Stomach smooth muscle (tissue), 2 donors: ENCODE results near the gene SLC31A1.
"Not testable (repeated sequence)": the region's sequence is repeated elsewhere in the genome, so short reads cannot be mapped to it uniquely, and the experiment has no call there.

Experiments
- H3K27ac ChIP-seq: one replicate; pipeline ENCODE4 v1.7.0; 2013; ENCODE audit warnings: mild to moderate bottlenecking, low read length, inconsistent platforms
- H3K27me3 ChIP-seq, 2 donors: one replicate each; pipeline ENCODE4 v1.7.0; 2013; ENCODE audit warnings: low read length in 2 of 2; ENCODE audit not compliant: insufficient read depth in 2 of 2, control insufficient read depth in 1 of 2
- H3K36me3 ChIP-seq, 2 donors: one replicate each; pipeline ENCODE4 v1.7.0; 2013; ENCODE audit warnings: low read length in 2 of 2; ENCODE audit not compliant: control insufficient read depth in 2 of 2, insufficient read depth in 2 of 2
- H3K4me1 ChIP-seq: one replicate; pipeline ENCODE4 v1.7.0; 2013; ENCODE audit warnings: low read length; ENCODE audit not compliant: control insufficient read depth, insufficient read depth
- H3K4me3 ChIP-seq, 2 donors: one replicate each; pipeline ENCODE4 v1.7.0; 2013; ENCODE audit warnings: low read length in 2 of 2
- H3K9ac ChIP-seq, 2 donors: one replicate each; pipeline ENCODE4 v1.7.0; 2013; ENCODE audit warnings: low read length in 2 of 2, mild to moderate bottlenecking in 1 of 2
- H3K9me3 ChIP-seq, 2 donors: one replicate each; pipeline ENCODE4 v1.7.0; 2013; ENCODE audit warnings: low read length in 2 of 2; ENCODE audit not compliant: control insufficient read depth in 2 of 2
- donor health status: healthy.
- donor health status: Pancreatic carcinoma.

SLC31A1 gene

DNA sequence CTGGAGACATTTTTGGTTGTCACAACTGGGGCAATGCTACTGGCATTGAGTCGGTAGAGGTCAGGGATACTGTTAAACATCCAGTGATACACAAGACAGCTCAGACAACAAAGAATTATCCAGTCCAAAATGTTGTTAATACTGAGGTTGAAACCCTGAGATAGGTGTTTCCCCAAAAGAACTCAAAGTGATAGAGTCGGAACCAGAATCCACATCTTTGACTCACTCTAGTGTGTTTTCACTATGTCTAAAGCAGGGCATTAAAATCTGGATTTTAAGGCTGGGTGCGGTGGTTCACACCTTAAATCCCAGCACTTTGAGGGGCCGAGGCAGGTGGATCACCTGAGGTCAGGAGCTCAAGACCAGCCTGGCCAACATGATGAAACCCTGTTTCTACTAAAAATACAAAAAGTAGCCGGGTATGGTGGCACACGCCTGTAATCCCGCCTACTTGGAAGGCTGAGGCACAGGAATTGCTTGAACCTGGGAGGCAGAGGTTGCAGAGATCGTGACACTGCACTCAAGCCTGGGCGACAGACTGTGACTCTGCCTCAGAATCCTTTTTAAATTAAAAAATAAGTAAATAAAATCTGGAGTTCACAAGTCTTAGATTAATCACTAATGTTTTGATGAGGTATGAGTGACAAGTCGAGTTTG lies 17.0 kb downstream of the SLC31A1 start:
- H3K27me3 ChIP-seq, result no peaks in the 10 kb centered on the region
- no peaks in the 10 kb centered on the region for H3K9me3 ChIP-seq
- H3K9ac ChIP-seq, result no peak overlapping the region
- H3K36me3 ChIP-seq, result no peaks in the 10 kb centered on the region
- H3K4me3 ChIP-seq, result no peak overlapping the region
- no peak overlapping the region for H3K27ac ChIP-seq
- H3K4me1 ChIP-seq, result no peaks in the 10 kb centered on the region

DNA sequence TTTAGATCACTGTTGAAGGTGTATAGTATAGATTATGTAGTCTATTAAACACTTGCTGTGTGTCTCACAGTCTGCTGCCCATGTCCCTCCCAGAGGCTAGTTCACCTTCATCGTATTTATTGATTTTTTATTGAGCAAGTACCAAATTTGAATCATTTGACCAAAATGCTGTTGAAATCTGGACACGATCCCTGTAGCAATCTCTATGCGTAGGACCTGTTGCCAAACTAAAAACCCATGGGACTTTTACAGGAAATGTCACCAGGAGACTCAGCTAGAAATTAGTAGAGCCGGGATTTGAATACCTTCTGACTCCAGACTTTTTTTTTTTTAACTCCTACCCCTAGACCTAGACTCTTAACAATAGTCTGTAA lies 17.5 kb downstream of the SLC31A1 start:
- H3K4me1 ChIP-seq, result no peaks in the 10 kb centered on the region
- H3K9ac ChIP-seq, result no peak overlapping the region
- no peaks in the 10 kb centered on the region for H3K27me3 ChIP-seq
- no peak overlapping the region for H3K27ac ChIP-seq
- no peak overlapping the region for H3K4me3 ChIP-seq
- H3K36me3 ChIP-seq, result no peaks in the 10 kb centered on the region
- H3K9me3 ChIP-seq, result no peaks in the 10 kb centered on the region

- H3K4me1 ChIP-seq, result no peaks in the 10 kb centered on the region
- H3K9me3 ChIP-seq, result no peaks in the 10 kb centered on the region
- no peak overlapping the region for H3K9ac ChIP-seq
- H3K4me3 ChIP-seq, result no peak overlapping the region
- H3K36me3 ChIP-seq, result no peaks in the 10 kb centered on the region
- no peaks in the 10 kb centered on the region for H3K27me3 ChIP-seq
- H3K27ac ChIP-seq, result no peak overlapping the region
Measured at GRCh38 chr9:113241161-113241560, 19.8 kb downstream of the SLC31A1 start.

DNA sequence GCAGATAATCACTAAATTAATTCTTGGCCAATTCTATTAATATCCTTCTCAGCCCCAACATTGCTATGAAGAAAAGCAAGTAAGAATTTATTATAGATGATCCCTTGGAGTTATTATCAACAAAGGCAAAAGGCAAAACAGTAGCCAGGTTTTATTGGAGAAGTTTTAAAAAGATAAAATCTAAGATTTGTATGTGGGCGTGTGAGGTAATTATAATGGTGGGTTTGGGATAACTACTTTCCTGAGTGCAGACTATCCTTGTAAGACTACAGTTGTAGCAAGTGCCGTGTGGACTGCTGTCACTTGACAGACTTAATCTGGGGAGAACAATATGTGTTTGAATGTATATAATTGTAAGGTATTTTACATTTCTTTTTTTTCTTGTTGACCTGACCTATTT lies 23.2 kb downstream of the SLC31A1 start:
- Histone ChIP-seq H3K9ac (no peak overlapping the region), H3K36me3 (no peaks in the 10 kb centered on the region), H3K27ac (no peak overlapping the region)

GRCh38 chr9:113245894-113246293 lies 24.6 kb downstream of the SLC31A1 start:
- H3K4me1 ChIP-seq, result no peaks in the 10 kb centered on the region
- no peaks in the 10 kb centered on the region for H3K9me3 ChIP-seq

More for the DNA sequence above, 23.2 kb downstream of the SLC31A1 start:
- no peaks in the 10 kb centered on the region for H3K4me1 ChIP-seq
- no peak overlapping the region for H3K4me3 ChIP-seq
- H3K9me3 ChIP-seq, result no peaks in the 10 kb centered on the region
- no peaks in the 10 kb centered on the region for H3K27me3 ChIP-seq

DNA sequence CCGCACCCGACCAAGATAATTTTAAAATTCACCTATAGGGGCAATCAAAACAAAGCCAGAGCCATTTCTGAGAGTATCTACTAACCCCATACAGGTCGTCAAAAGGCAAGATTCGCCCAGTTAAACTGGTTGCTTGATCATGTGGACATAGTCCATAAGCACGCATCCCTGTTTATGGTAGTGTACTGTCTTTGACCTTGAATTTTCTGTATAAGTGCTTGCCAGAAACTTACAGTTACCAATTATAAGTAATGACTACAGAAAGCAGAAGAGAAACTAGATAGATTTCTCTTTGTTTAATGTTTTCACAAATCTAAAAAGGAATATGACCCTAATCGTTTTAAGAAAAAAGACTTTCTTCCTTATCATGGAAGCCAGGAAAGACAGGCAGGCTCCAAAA lies 25.6 kb downstream of the SLC31A1 start:
- no peak overlapping the region for H3K9ac ChIP-seq
- no peaks in the 10 kb centered on the region for H3K4me1 ChIP-seq
- H3K36me3 ChIP-seq, result no peaks in the 10 kb centered on the region
- no peaks in the 10 kb centered on the region for H3K27me3 ChIP-seq
- no peaks in the 10 kb centered on the region for H3K9me3 ChIP-seq
- H3K27ac ChIP-seq, result no peak overlapping the region
- H3K4me3 ChIP-seq, result no peak overlapping the region

More at GRCh38 chr9:113245894-113246293, 24.6 kb downstream of the SLC31A1 start:
- Histone ChIP-seq H3K4me3 (no peak overlapping the region), H3K27me3 (no peaks in the 10 kb centered on the region), H3K27ac (no peak overlapping the region), H3K36me3 (no peaks in the 10 kb centered on the region), H3K9ac (no peak overlapping the region)

DNA sequence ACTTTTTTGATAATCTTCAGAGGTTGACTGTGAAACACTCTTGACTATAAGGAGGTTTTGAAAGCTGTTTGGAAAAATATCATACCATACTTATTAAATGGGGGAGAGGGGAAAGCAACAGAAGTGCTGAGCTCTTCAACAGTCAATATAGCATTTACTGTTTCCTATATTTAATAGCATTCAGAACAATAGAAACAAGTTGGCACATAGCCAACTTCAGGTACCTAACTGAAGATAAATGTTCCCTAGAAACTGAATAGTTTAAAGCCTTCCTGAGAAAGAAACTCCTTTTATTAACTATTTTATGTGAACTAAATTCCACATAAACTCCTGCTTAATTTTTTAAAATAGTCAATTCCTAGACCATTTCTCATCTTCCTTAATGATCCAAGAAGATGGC lies 26.3 kb downstream of the SLC31A1 start:
- Histone ChIP-seq H3K27me3 (no peaks in the 10 kb centered on the region), H3K27ac (no peak overlapping the region), H3K9ac (no peak overlapping the region), H3K4me1 (no peaks in the 10 kb centered on the region), H3K36me3 (no peaks in the 10 kb centered on the region), H3K9me3 (no peaks in the 10 kb centered on the region), H3K4me3 (no peak overlapping the region)

DNA sequence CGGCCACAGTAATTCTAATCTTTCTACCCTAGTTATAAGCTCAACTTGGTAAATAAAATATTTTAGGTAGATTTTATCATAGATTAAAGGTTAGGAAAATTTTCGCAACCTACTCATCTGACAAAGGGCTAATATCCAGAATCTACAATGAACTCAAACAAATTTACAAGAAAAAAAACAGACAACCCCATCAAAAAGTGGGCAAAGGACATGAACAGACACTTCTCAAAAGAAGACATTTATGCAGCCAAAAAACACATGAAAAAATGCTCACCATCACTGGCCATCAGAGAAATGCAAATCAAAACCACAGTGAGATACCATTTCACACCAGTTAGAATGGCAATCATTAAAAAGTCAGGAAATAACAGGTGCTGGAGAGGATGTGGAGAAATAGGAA lies 28.3 kb downstream of the SLC31A1 start:
- H3K9me3 ChIP-seq, result not testable (repeated sequence)

GRCh38 chr9:113250807-113251206 lies 29.5 kb downstream of the SLC31A1 start:
- no peaks in the 10 kb centered on the region for H3K9me3 ChIP-seq
- H3K36me3 ChIP-seq, result peaks cover 0 to 2% of the 10 kb centered on the region in 2 donors
- no peaks in the 10 kb centered on the region for H3K27me3 ChIP-seq
- H3K9ac ChIP-seq, result no peak overlapping the region
- H3K27ac ChIP-seq, result no peak overlapping the region
- H3K4me3 ChIP-seq, result no peak overlapping the region
- no peaks in the 10 kb centered on the region for H3K4me1 ChIP-seq

More for the DNA sequence above, 28.3 kb downstream of the SLC31A1 start:
- not testable (repeated sequence) for H3K36me3 ChIP-seq, H3K27me3 ChIP-seq, H3K9ac ChIP-seq, H3K4me1 ChIP-seq, H3K27ac ChIP-seq, H3K4me3 ChIP-seq

- Histone ChIP-seq H3K4me1 (no peaks in the 10 kb centered on the region), H3K36me3 (peaks cover 8 to 12% of the 10 kb centered on the region in 2 donors), H3K9me3 (no peaks in the 10 kb centered on the region), H3K4me3 (no peak overlapping the region), H3K9ac (no peak overlapping the region), H3K27me3 (no peaks in the 10 kb centered on the region), H3K27ac (no peak overlapping the region)
Measured at GRCh38 chr9:113254991-113255390, 33.6 kb downstream of the SLC31A1 start.

DNA sequence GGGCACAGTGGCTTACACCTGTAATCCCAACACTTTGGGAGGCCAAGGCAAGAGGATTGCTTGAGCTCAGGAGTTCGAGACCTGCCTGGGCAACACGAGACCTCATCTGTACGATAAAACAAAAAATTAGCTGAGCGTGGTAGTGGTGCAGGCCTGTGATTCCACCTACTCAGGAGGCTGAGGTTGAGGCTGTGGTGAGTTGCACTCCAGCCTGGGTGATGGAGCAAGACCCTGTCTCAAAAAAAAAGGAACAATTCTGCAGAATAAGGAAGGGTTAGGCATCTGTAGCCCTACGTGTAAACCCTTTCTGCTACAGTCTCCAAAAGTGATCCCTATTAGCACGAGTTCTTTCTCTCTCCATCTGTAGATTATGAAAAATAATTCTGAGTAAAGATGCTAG lies 34.1 kb downstream of the SLC31A1 start:
- Histone ChIP-seq H3K9ac (no peak overlapping the region), H3K36me3 (peaks cover 11 to 14% of the 10 kb centered on the region in 2 donors), H3K27me3 (no peaks in the 10 kb centered on the region), H3K4me3 (no peak overlapping the region), H3K4me1 (no peaks in the 10 kb centered on the region), H3K27ac (no peak overlapping the region), H3K9me3 (no peaks in the 10 kb centered on the region)
